Measurements from ENCODE around the gene POU2F3. TPM values are rescaled to one million over a fixed set of nuclear protein-coding genes. Genes with fewer than 3 reads are reported as not detected.

POU2F3 gene
- total and polyA plus RNA-seq, 7 donors, result not detected

GRCh38 chr11:120293038-120293800, 53.3 kb downstream of the POU2F3 start:
- TF ChIP-seq CTCF (IDR thresholded peaks at IDR 0.05), result no peak
- intact Hi-C loops (cut with DNase I), result no loop called here
- H3K27ac ChIP-seq, result no peak overlapping the region
- 73 to 82% (median 78%) methylated on average over 5 of the region's 5 CpGs for WGBS, 3 donors
- peaks cover 3 to 62% (median 5%) of the 10 kb centered on the region in 3 donors for H3K27me3 ChIP-seq (ENCODE audit: insufficient read depth in 3 of 3, low read length in 2 of 3)
- DNase-seq, result no peak
- no peaks in the 10 kb centered on the region for H3K4me1 ChIP-seq
- ATAC-seq, result no peak
- H3K36me3 ChIP-seq (ENCODE audit: insufficient read depth in 1 of 2, low read depth in 1 of 2), result no peaks in the 10 kb centered on the region
- no peaks in the 10 kb centered on the region for H3K9me3 ChIP-seq
- no peak overlapping the region for H3K4me3 ChIP-seq

GRCh38 chr11:120294096-120294495, 54.2 kb downstream of the POU2F3 start:
- H3K27me3 ChIP-seq (ENCODE audit: insufficient read depth in 3 of 3, low read length in 2 of 3), result peaks cover 3 to 60% (median 5%) of the 10 kb centered on the region in 3 donors
- no peak overlapping the region for H3K4me3 ChIP-seq
- no peaks in the 10 kb centered on the region for H3K36me3 ChIP-seq (ENCODE audit: insufficient read depth in 1 of 2, low read depth in 1 of 2)
- H3K9me3 ChIP-seq, result no peaks in the 10 kb centered on the region
- no peak for DNase-seq
- WGBS, 3 donors, result 60 to 76% (median 62%) methylated on average over 5 of the region's 5 CpGs
- no peak for TF ChIP-seq CTCF (IDR thresholded peaks at IDR 0.05)
- no peak overlapping the region for H3K27ac ChIP-seq
- no peaks in the 10 kb centered on the region for H3K4me1 ChIP-seq
- intact Hi-C loops (cut with DNase I), result no loop called here
- no peak for ATAC-seq

GRCh38 chr11:120295099-120295498, 55.2 kb downstream of the POU2F3 start:
- no peak for ATAC-seq

GRCh38 chr11:120296554-120296953, 56.6 kb downstream of the POU2F3 start:
- Histone ChIP-seq H3K27me3 (ENCODE audit: insufficient read depth in 3 of 3, low read length in 2 of 3) (peaks cover 3 to 51% (median 3%) of the 10 kb centered on the region in 3 donors), H3K9me3 (no peaks in the 10 kb centered on the region)

More at GRCh38 chr11:120295099-120295498, 55.2 kb downstream of the POU2F3 start:
- H3K4me3 ChIP-seq, result no peak overlapping the region
- H3K27ac ChIP-seq, result no peak overlapping the region
- DNase-seq, result no peak
- intact Hi-C loops (cut with DNase I), result no loop called here
- no peak for TF ChIP-seq CTCF (IDR thresholded peaks at IDR 0.05)
- no peaks in the 10 kb centered on the region for H3K36me3 ChIP-seq (ENCODE audit: insufficient read depth in 1 of 2, low read depth in 1 of 2)
- WGBS, 3 donors, result 60 to 64% (median 62%) methylated on average over 4 of the region's 4 CpGs
- no peaks in the 10 kb centered on the region for H3K9me3 ChIP-seq
- no peaks in the 10 kb centered on the region for H3K4me1 ChIP-seq
- peaks cover 3 to 53% (median 5%) of the 10 kb centered on the region in 3 donors for H3K27me3 ChIP-seq (ENCODE audit: insufficient read depth in 3 of 3, low read length in 2 of 3)

More at GRCh38 chr11:120296554-120296953, 56.6 kb downstream of the POU2F3 start:
- no peak overlapping the region for H3K27ac ChIP-seq
- no peaks in the 10 kb centered on the region for H3K36me3 ChIP-seq (ENCODE audit: insufficient read depth in 1 of 2, low read depth in 1 of 2)
- intact Hi-C loops (cut with DNase I), result no loop called here
- no peak for TF ChIP-seq CTCF (IDR thresholded peaks at IDR 0.05)
- ATAC-seq (no peak), DNase-seq (no peak)
- 97 to 98% (median 98%) methylated on average over 5 of the region's 5 CpGs for WGBS, 3 donors
- no peaks in the 10 kb centered on the region for H3K4me1 ChIP-seq
- H3K4me3 ChIP-seq, result no peak overlapping the region
